Keratinocyte (primary cell): ENCODE data around the gene KLRC3.
"Not testable (repeated sequence)": the region's sequence is repeated elsewhere in the genome, so short reads cannot be mapped to it uniquely, and the experiment has no call there.

Experiments
- EZH2 ChIP-seq: IDR thresholded peaks from one replicate; pipeline ENCODE4 v1.6.1; 2012; ENCODE audit warnings: inconsistent platforms, mild to moderate bottlenecking, low read length, moderate library complexity
- TF ChIP-seq, protein P1 (sequence below), 3 experiments: IDR thresholded peaks in 1 of 3; conservative IDR thresholded peaks in 1 of 3; optimal IDR thresholded peaks in 1 of 3; 2 replicates in 2 of 3; 3 replicates in 1 of 3; pipeline versions ENCODE3 to v1.5.1; 2011; ENCODE audit warnings: low read length in 3 of 3, mild to moderate bottlenecking in 3 of 3, moderate library complexity in 2 of 3, control low read depth in 1 of 3, inconsistent platforms in 1 of 3; ENCODE audit not compliant: insufficient read depth in 2 of 3; ENCODE audit errors: extremely low read depth in 1 of 3

GRCh38 chr12:10378737-10379136 lies 41.7 kb downstream of the KLRC3 start:
- TF ChIP-seq, protein P1, sequence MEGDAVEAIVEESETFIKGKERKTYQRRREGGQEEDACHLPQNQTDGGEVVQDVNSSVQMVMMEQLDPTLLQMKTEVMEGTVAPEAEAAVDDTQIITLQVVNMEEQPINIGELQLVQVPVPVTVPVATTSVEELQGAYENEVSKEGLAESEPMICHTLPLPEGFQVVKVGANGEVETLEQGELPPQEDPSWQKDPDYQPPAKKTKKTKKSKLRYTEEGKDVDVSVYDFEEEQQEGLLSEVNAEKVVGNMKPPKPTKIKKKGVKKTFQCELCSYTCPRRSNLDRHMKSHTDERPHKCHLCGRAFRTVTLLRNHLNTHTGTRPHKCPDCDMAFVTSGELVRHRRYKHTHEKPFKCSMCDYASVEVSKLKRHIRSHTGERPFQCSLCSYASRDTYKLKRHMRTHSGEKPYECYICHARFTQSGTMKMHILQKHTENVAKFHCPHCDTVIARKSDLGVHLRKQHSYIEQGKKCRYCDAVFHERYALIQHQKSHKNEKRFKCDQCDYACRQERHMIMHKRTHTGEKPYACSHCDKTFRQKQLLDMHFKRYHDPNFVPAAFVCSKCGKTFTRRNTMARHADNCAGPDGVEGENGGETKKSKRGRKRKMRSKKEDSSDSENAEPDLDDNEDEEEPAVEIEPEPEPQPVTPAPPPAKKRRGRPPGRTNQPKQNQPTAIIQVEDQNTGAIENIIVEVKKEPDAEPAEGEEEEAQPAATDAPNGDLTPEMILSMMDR (optimal IDR thresholded peaks at IDR 0.05 in 1 of 3, IDR thresholded peaks at IDR 0.05 in 1 of 3, conservative IDR thresholded peaks at IDR 0.05 in 1 of 3; ENCODE audit: extremely low read depth in 1 of 3, insufficient read depth in 2 of 3, low read length in 3 of 3) = not testable (repeated sequence)
- TF ChIP-seq EZH2 = not testable (repeated sequence)
